ENCODE results near the gene ST7.

ST7 gene

DNA sequence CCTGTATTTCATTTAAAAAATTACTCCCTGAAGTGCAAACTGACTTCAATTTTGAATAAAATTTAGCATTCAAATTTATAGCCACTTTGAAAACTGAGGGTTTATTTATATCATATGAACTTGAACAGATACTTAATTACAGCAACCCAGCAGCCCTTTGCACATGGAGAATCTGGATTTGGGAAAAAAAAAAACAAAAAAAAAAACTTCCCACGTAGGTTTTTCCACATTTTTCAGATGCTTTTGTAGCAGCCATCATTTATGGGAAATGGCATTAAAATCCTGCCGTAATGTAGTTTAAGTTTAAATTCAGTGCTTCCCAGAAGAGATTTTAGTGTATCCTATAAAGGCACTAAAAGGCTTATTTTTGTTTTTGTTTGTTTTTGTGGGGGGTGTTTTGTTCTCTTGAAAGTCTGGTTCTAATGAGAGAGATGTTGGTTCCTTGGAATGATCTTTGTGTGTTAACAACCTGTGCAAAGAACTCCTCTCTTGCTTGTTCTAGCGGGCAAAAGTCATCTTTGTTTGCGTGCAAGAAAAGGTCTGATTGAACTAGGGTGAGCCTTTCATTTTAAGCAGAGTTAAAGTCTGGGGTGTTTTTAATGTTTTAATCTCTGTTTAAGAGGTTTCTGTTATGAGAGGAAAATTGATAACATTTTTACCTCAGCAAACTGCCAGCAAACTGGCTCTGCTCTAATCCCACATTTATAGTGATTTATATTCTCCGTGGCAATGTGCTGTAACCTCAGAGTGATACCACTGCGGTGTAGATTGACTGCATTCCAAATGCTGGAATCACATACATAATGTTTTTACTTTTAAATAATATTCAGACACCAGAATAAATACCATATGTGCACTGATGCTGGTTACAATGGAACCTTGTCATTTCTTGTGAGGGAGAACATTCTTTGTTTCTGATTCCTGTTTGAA, 264.1 kb downstream of the ST7 start:
- Histone ChIP-seq H3K27me3 (ENCODE audit: insufficient read depth, low read length, poor library complexity, severe bottlenecking) (no peaks in the 10 kb centered on the region), H3K79me2 (ENCODE audit: insufficient read depth, low read length) (no peaks in the 10 kb centered on the region), H3K9me2 (replicated peaks; ENCODE audit: low read depth, low read length) (no peaks in the 10 kb centered on the region), H2AFZ (ENCODE audit: low read length) (no peak overlapping the region), H4K20me1 (ENCODE audit: insufficient read depth, low read length, poor library complexity, severe bottlenecking) (no peaks in the 10 kb centered on the region), H3K9ac (ENCODE audit: low read depth, low read length, poor library complexity, severe bottlenecking) (no peak overlapping the region), H3K9me3 (ENCODE audit: insufficient read depth, low read depth, low read length) (no peaks in the 10 kb centered on the region), H3K4me3 (ENCODE audit: low read length, poor library complexity, severe bottlenecking) (no peak overlapping the region), H3F3A (ENCODE audit: low read depth) (no peaks in the 10 kb centered on the region), H3K36me3 (ENCODE audit: insufficient read depth, low read length) (no peaks in the 10 kb centered on the region), H3K4me1 (ENCODE audit: insufficient read depth, low read length, poor library complexity, severe bottlenecking) (no peaks in the 10 kb centered on the region), H3K4me2 (ENCODE audit: low read depth, low read length, poor library complexity, severe bottlenecking) (no peak overlapping the region)
- no peak for TF ChIP-seq EZH2phosphoT487 (IDR thresholded peaks at IDR 0.05; ENCODE audit: borderline replicate concordance)
- TF ChIP-seq, protein P1, sequence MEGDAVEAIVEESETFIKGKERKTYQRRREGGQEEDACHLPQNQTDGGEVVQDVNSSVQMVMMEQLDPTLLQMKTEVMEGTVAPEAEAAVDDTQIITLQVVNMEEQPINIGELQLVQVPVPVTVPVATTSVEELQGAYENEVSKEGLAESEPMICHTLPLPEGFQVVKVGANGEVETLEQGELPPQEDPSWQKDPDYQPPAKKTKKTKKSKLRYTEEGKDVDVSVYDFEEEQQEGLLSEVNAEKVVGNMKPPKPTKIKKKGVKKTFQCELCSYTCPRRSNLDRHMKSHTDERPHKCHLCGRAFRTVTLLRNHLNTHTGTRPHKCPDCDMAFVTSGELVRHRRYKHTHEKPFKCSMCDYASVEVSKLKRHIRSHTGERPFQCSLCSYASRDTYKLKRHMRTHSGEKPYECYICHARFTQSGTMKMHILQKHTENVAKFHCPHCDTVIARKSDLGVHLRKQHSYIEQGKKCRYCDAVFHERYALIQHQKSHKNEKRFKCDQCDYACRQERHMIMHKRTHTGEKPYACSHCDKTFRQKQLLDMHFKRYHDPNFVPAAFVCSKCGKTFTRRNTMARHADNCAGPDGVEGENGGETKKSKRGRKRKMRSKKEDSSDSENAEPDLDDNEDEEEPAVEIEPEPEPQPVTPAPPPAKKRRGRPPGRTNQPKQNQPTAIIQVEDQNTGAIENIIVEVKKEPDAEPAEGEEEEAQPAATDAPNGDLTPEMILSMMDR (conservative IDR thresholded peaks at IDR 0.05; ENCODE audit: low read length): no peak

- Histone ChIP-seq H3K36me3 (ENCODE audit: insufficient read depth, low read length) (no peaks in the 10 kb centered on the region), H3K4me2 (ENCODE audit: low read depth, low read length, poor library complexity, severe bottlenecking) (no peak overlapping the region), H3F3A (ENCODE audit: low read depth) (no peaks in the 10 kb centered on the region), H3K79me2 (ENCODE audit: insufficient read depth, low read length) (no peaks in the 10 kb centered on the region), H3K4me1 (ENCODE audit: insufficient read depth, low read length, poor library complexity, severe bottlenecking) (no peaks in the 10 kb centered on the region), H3K9ac (ENCODE audit: low read depth, low read length, poor library complexity, severe bottlenecking) (no peak overlapping the region), H3K4me3 (ENCODE audit: low read length, poor library complexity, severe bottlenecking) (no peak overlapping the region), H4K20me1 (ENCODE audit: insufficient read depth, low read length, poor library complexity, severe bottlenecking) (no peaks in the 10 kb centered on the region), H3K9me2 (replicated peaks; ENCODE audit: low read depth, low read length) (no peaks in the 10 kb centered on the region), H3K9me3 (ENCODE audit: insufficient read depth, low read depth, low read length) (no peaks in the 10 kb centered on the region), H3K27me3 (ENCODE audit: insufficient read depth, low read length, poor library complexity, severe bottlenecking) (no peaks in the 10 kb centered on the region), H2AFZ (ENCODE audit: low read length) (no peak overlapping the region)
- TF ChIP-seq, protein P1 (conservative IDR thresholded peaks at IDR 0.05; ENCODE audit: low read length): no peak
- no peak for TF ChIP-seq EZH2phosphoT487 (IDR thresholded peaks at IDR 0.05; ENCODE audit: borderline replicate concordance)
Observed at GRCh38 chr7:117218700-117219099, 265.4 kb downstream of the ST7 start.

GRCh38 chr7:117219485-117219884, 266.2 kb downstream of the ST7 start:
- Histone ChIP-seq H3K9ac (ENCODE audit: low read depth, low read length, poor library complexity, severe bottlenecking) (no peak overlapping the region), H3F3A (ENCODE audit: low read depth) (no peaks in the 10 kb centered on the region), H3K4me2 (ENCODE audit: low read depth, low read length, poor library complexity, severe bottlenecking) (no peak overlapping the region), H3K9me3 (ENCODE audit: insufficient read depth, low read depth, low read length) (no peaks in the 10 kb centered on the region), H3K9me2 (replicated peaks; ENCODE audit: low read depth, low read length) (no peaks in the 10 kb centered on the region), H2AFZ (ENCODE audit: low read length) (no peak overlapping the region), H3K36me3 (ENCODE audit: insufficient read depth, low read length) (no peaks in the 10 kb centered on the region), H3K79me2 (ENCODE audit: insufficient read depth, low read length) (no peaks in the 10 kb centered on the region), H4K20me1 (ENCODE audit: insufficient read depth, low read length, poor library complexity, severe bottlenecking) (no peaks in the 10 kb centered on the region), H3K4me3 (ENCODE audit: low read length, poor library complexity, severe bottlenecking) (no peak overlapping the region), H3K4me1 (ENCODE audit: insufficient read depth, low read length, poor library complexity, severe bottlenecking) (no peaks in the 10 kb centered on the region), H3K27me3 (ENCODE audit: insufficient read depth, low read length, poor library complexity, severe bottlenecking) (no peaks in the 10 kb centered on the region)
- TF ChIP-seq, protein P1 (conservative IDR thresholded peaks at IDR 0.05; ENCODE audit: low read length): no peak
- no peak for TF ChIP-seq EZH2phosphoT487 (IDR thresholded peaks at IDR 0.05; ENCODE audit: borderline replicate concordance)
